Loucy (cell line): ENCODE results near the gene JUP.

Experiments
- H2AFZ ChIP-seq: fragments of 200-600 bp; sonication (generic); 2 replicates; pipeline ENCODE4 v1.6.0; 2016; ENCODE audit warnings: antibody characterized with exemption, mild to moderate bottlenecking, low read length, moderate library complexity
- H3F3A ChIP-seq: fragments of 200-600 bp; 2 replicates; pipeline ENCODE4 v1.6.0; 2016; ENCODE audit warnings: antibody characterized with exemption, low read depth, mild to moderate bottlenecking
- H3K27me3 ChIP-seq: fragments of 200-600 bp; sonication (generic); 2 replicates; pipeline ENCODE4 v1.6.1; 2014; ENCODE audit warnings: low read length, mild to moderate bottlenecking; ENCODE audit not compliant: insufficient read depth, poor library complexity, severe bottlenecking
- H3K36me3 ChIP-seq: fragments of 200-600 bp; sonication (generic); 2 replicates; pipeline ENCODE4 v1.6.1; 2016; ENCODE audit warnings: low read length; ENCODE audit not compliant: insufficient read depth
- H3K4me1 ChIP-seq: fragments of 200-600 bp; sonication (generic); 2 replicates; pipeline ENCODE4 v1.5.1; 2014; ENCODE audit warnings: low read length, mild to moderate bottlenecking; ENCODE audit not compliant: insufficient read depth, poor library complexity, severe bottlenecking
- H3K4me2 ChIP-seq: fragments of 200-600 bp; sonication (generic); 2 replicates; pipeline ENCODE4 v1.6.0; 2014; ENCODE audit warnings: antibody characterized with exemption, low read length, low read depth, mild to moderate bottlenecking; ENCODE audit not compliant: poor library complexity, severe bottlenecking
- H3K4me3 ChIP-seq: fragments of 200-600 bp; sonication (generic); 2 replicates; pipeline ENCODE4 v1.5.1; 2014; ENCODE audit warnings: low read length, mild to moderate bottlenecking, mixed read lengths; ENCODE audit not compliant: poor library complexity, severe bottlenecking
- H3K79me2 ChIP-seq: fragments of 200-600 bp; sonication (generic); 2 replicates; pipeline ENCODE4 v1.6.1; 2014; ENCODE audit warnings: low read length; ENCODE audit not compliant: insufficient read depth
- H3K9ac ChIP-seq: fragments of 200-600 bp; sonication (generic); 2 replicates; pipeline ENCODE4 v1.6.0; 2014; ENCODE audit warnings: mild to moderate bottlenecking, low read depth, low read length, moderate library complexity; ENCODE audit not compliant: poor library complexity, severe bottlenecking
- H3K9me2 ChIP-seq: fragments of 200-600 bp; sonication (generic); replicated peaks from 2 replicates; pipeline ENCODE4 v1.6.1; 2016; ENCODE audit warnings: low read depth, low read length, mixed read lengths
- H3K9me3 ChIP-seq: fragments of 200-600 bp; sonication (generic); 2 replicates; pipeline ENCODE4 v1.6.1; 2014; ENCODE audit warnings: mild to moderate bottlenecking, antibody characterized with exemption, low read length, low read depth; ENCODE audit not compliant: insufficient read depth
- H4K20me1 ChIP-seq: fragments of 200-600 bp; sonication (generic); 2 replicates; pipeline ENCODE4 v1.6.0; 2014; ENCODE audit warnings: antibody characterized with exemption, low read length, mild to moderate bottlenecking; ENCODE audit not compliant: insufficient read depth, poor library complexity, severe bottlenecking
- CTCF ChIP-seq: fragments of 200-600 bp; sonication (generic); conservative IDR thresholded peaks from 2 replicates; pipeline ENCODE4 v1.5.1; 2014; ENCODE audit warnings: mild to moderate bottlenecking, antibody characterized with exemption, low read length
- EZH2phosphoT487 ChIP-seq: fragments of 200-600 bp; IDR thresholded peaks from 2 replicates; pipeline ENCODE4 v1.6.1; 2018; ENCODE audit warnings: antibody characterized with exemption, mild to moderate bottlenecking, moderate library complexity, borderline replicate concordance

JUP gene

GRCh38 chr17:41722231-41722630 lies 64.3 kb downstream of the JUP start:
- H3K9ac ChIP-seq: no peak overlapping the region
- H2AFZ ChIP-seq: no peak overlapping the region
- H3K4me3 ChIP-seq: no peak overlapping the region
- no peaks in the 10 kb centered on the region for H3K79me2 ChIP-seq
- H3K9me2 ChIP-seq: no peaks in the 10 kb centered on the region
- H3K4me2 ChIP-seq: no peak overlapping the region
- H3K9me3 ChIP-seq: no peaks in the 10 kb centered on the region
- H3K36me3 ChIP-seq: no peaks in the 10 kb centered on the region
- H3K4me1 ChIP-seq: no peaks in the 10 kb centered on the region
- TF ChIP-seq CTCF (no peak), EZH2phosphoT487 (no peak)
- H3K27me3 ChIP-seq: no peaks in the 10 kb centered on the region
- H3F3A ChIP-seq: no peaks in the 10 kb centered on the region
- no peaks in the 10 kb centered on the region for H4K20me1 ChIP-seq

GRCh38 chr17:41718287-41718645 lies 68.2 kb downstream of the JUP start:
- Histone ChIP-seq H3K79me2 (no peaks in the 10 kb centered on the region), H3K36me3 (no peaks in the 10 kb centered on the region), H4K20me1 (no peaks in the 10 kb centered on the region), H3K9me3 (no peaks in the 10 kb centered on the region), H3K9ac (no peak overlapping the region), H3K27me3 (no peaks in the 10 kb centered on the region), H3K4me3 (no peak overlapping the region), H3K4me2 (no peak overlapping the region), H3F3A (no peaks in the 10 kb centered on the region), H3K9me2 (no peaks in the 10 kb centered on the region), H2AFZ (no peak overlapping the region), H3K4me1 (no peaks in the 10 kb centered on the region)
- TF ChIP-seq EZH2phosphoT487 (no peak), CTCF (no peak)

- H3K4me2 ChIP-seq: no peak overlapping the region
- H3K36me3 ChIP-seq: no peaks in the 10 kb centered on the region
- H4K20me1 ChIP-seq: no peaks in the 10 kb centered on the region
- H3K9ac ChIP-seq: no peak overlapping the region
- TF ChIP-seq EZH2phosphoT487 (no peak), CTCF (no peak)
- no peaks in the 10 kb centered on the region for H3K9me2 ChIP-seq
- no peaks in the 10 kb centered on the region for H3F3A ChIP-seq
- no peak overlapping the region for H3K4me3 ChIP-seq
- no peaks in the 10 kb centered on the region for H3K79me2 ChIP-seq
- H3K27me3 ChIP-seq: no peaks in the 10 kb centered on the region
- no peaks in the 10 kb centered on the region for H3K9me3 ChIP-seq
- no peaks in the 10 kb centered on the region for H3K4me1 ChIP-seq
- H2AFZ ChIP-seq: peak overlapping the region; percentile 27; the same call in 1 of the 2 replicates
Observed at GRCh38 chr17:41717408-41718286, 68.9 kb downstream of the JUP start.
